Measurements from ENCODE around the gene CCDC142. TPM values are rescaled to one million over a fixed set of nuclear protein-coding genes. Genes with fewer than 3 reads are reported as not detected.

Gene CCDC142
- total RNA-seq = 9.1 TPM
- long read RNA-seq, transcript CCDC142-202 (9 exons, 3,406 nt) = major isoform, 11 of 45 reads
- long read RNA-seq, partial matches to known transcripts = 19 of 45 reads
- long read RNA-seq, other reads (novel, unspliced or antisense) = 15 of 45 reads

GRCh38 chr2:74482801-74483674 lies at the start of gene CCDC142, which contains the start of gene TTC31:
Gene CCDC142, minus strand, starts transcription at chr2:74482998. Its CDS starts 161 bp downstream, at chr2:74482837.
Gene TTC31, plus strand, starts transcription at chr2:74483081. Its CDS starts 15 bp downstream, at chr2:74483096.
- peak; percentile 96 for DNase-seq (ENCODE audit: low spot score)

- DNase-seq (ENCODE audit: low spot score) = no peak
Measured at GRCh38 chr2:74532222-74532621, 49.4 kb upstream of the CCDC142 start.

GRCh38 chr2:74531666-74532065 lies 48.9 kb upstream of the CCDC142 start:
- DNase-seq (ENCODE audit: low spot score) = no peak

GRCh38 chr2:74530239-74531187 lies 47.7 kb upstream of the CCDC142 start:
- no peak for DNase-seq (ENCODE audit: low spot score)

- DNase-seq (ENCODE audit: low spot score) = peak; percentile 99
Measured at GRCh38 chr2:74529357-74530238, 46.8 kb upstream of the CCDC142 start, which contains the start of the genes AUP1 and HTRA2. Gene AUP1, minus strand, starts transcription at chr2:74529706. Its CDS starts 77 bp downstream, at chr2:74529629. Gene HTRA2, plus strand, starts transcription at chr2:74529933. Its CDS starts 74 bp downstream, at chr2:74530007.

GRCh38 chr2:74528600-74529356 lies 46.0 kb upstream of the CCDC142 start:
- DNase-seq (ENCODE audit: low spot score) = no peak

GRCh38 chr2:74527741-74528140 lies 44.9 kb upstream of the CCDC142 start:
- no peak for DNase-seq (ENCODE audit: low spot score)

- no peak for DNase-seq (ENCODE audit: low spot score)
Measured at GRCh38 chr2:74526649-74527230, 43.9 kb upstream of the CCDC142 start.

- no peak for DNase-seq (ENCODE audit: low spot score)
Measured at GRCh38 chr2:74525717-74526648, 43.2 kb upstream of the CCDC142 start, which contains the start of gene DQX1. Gene DQX1, minus strand, starts transcription at chr2:74526231. Its CDS starts 502 bp downstream, at chr2:74525729.

- no peak for DNase-seq (ENCODE audit: low spot score)
Measured at GRCh38 chr2:74524955-74525716, 42.3 kb upstream of the CCDC142 start.

GRCh38 chr2:74524005-74524404 lies 41.2 kb upstream of the CCDC142 start:
- no peak for DNase-seq (ENCODE audit: low spot score)

GRCh38 chr2:74522516-74522915 lies 39.7 kb upstream of the CCDC142 start:
- peak; percentile 57 for DNase-seq (ENCODE audit: low spot score)

GRCh38 chr2:74516650-74517049 lies 33.9 kb upstream of the CCDC142 start:
- no peak for DNase-seq (ENCODE audit: low spot score)

- no peak for DNase-seq (ENCODE audit: low spot score)
Measured at GRCh38 chr2:74515981-74516633, 33.3 kb upstream of the CCDC142 start.

- DNase-seq (ENCODE audit: low spot score) = no peak
Measured at GRCh38 chr2:74515271-74515980, 32.6 kb upstream of the CCDC142 start.
